K562 (cell line): ENCODE data around the gene PCDHB14. TPM values are rescaled to one million over a fixed set of nuclear protein-coding genes. Genes with fewer than 3 reads are reported as not detected.

Experiments used
- ATAC-seq: fragments of 200-7000 bp; cut with Tn5 transposase; 3 replicates; pipeline ENCODE4 v1.9.1; 2020; ENCODE audit warnings: moderate library complexity
- BruUV-seq: library from RNA; stranded (reverse); fragments of 400-500 nt; replicated peaks from 2 replicates; lab custom pipeline; 2021; lab: Mats Ljungman, UMichigan
- CTCF ChIA-PET: fragments of 300-600 bp; formaldehyde crosslinking; extraction: SDS; loops from one replicate; lab custom pipeline; 2021; ENCODE audit warnings: low intra/inter-chr PET ratio; lab: Yijun Ruan, JAX
- POLR2A ChIA-PET: fragments of 300-600, 350-650 bp; sonication (Branson Sonifier 250); formaldehyde crosslinking; extraction: SDS; loops from one replicate; lab custom pipeline; 2021; ENCODE audit warnings: antibody characterized with exemption, inconsistent platforms; lab: Yijun Ruan, JAX
- DNase-seq, 4 experiments: peaks; one replicate each; pipeline versions ENCODE4 v3.0.0 to v3.0.0-alpha.2; 2011 to 2018; ENCODE audit warnings: low spot score in 3 of 4, mixed read lengths in 3 of 4; ENCODE audit errors: extremely low read depth in 1 of 4
- FAIRE-seq: peaks from 2 replicates; lab custom pipeline; 2011; peaks lifted over from hg19 to GRCh38; lab: Jason Lieb, UNC
- H2AFZ ChIP-seq: 2 replicates; pipeline ENCODE4 v1.6.0; 2011; ENCODE audit warnings: low read depth, low read length, control low read depth, inconsistent platforms
- H3K27ac ChIP-seq: fragments of 200-600 bp; 3 replicates; pipeline ENCODE4 v1.8.0; 2011; ENCODE audit warnings: low read depth, mild to moderate bottlenecking, control low read depth, inconsistent platforms, low read length, moderate library complexity, mixed read lengths; ENCODE audit errors: extremely low read depth
- H3K27me3 ChIP-seq, 2 experiments: fragments of 300-600 bp in 1 of 2; 2 replicates in 1 of 2; 3 replicates in 1 of 2; pipeline versions ENCODE4 v1.6.0 to v1.8.0; 2011; ENCODE audit warnings: inconsistent platforms in 2 of 2, low read length in 2 of 2, mild to moderate bottlenecking in 1 of 2, mixed read lengths in 1 of 2, moderate library complexity in 1 of 2; ENCODE audit not compliant: control insufficient read depth in 2 of 2, insufficient read depth in 2 of 2
- H3K36me3 ChIP-seq: fragments of 300-600 bp; 3 replicates; pipeline ENCODE4 v1.8.0; 2011; ENCODE audit warnings: mild to moderate bottlenecking, low read length, inconsistent platforms; ENCODE audit not compliant: control insufficient read depth, insufficient read depth
- H3K4me1 ChIP-seq, 2 experiments: fragments of 200-600 bp in 1 of 2; replicated peaks in 1 of 2; 2 replicates in 1 of 2; 3 replicates in 1 of 2; pipeline versions ENCODE4 v1.5.1 to v1.8.0; 2011; ENCODE audit warnings: inconsistent platforms in 2 of 2, low read length in 2 of 2, mild to moderate bottlenecking in 1 of 2, mixed read lengths in 1 of 2, moderate library complexity in 1 of 2; ENCODE audit not compliant: control insufficient read depth in 2 of 2, insufficient read depth in 2 of 2
- H3K4me2 ChIP-seq: 2 replicates; pipeline ENCODE4 v1.6.1; 2011; ENCODE audit warnings: low read length, control low read depth, inconsistent platforms, mixed read lengths; ENCODE audit not compliant: insufficient read depth
- H3K4me3 ChIP-seq: fragments of 200-600 bp; sonication (generic), shearing (Covaris generic); 2 replicates; pipeline ENCODE4 v1.5.1; 2016; ENCODE audit warnings: control low read depth, inconsistent platforms
- H3K79me2 ChIP-seq: fragments of 200-600 bp; 3 replicates; pipeline ENCODE4 v1.8.0; 2011; ENCODE audit warnings: low read length, inconsistent platforms; ENCODE audit not compliant: control insufficient read depth, insufficient read depth
- H3K9ac ChIP-seq, 2 experiments: 2 replicates each; pipeline versions ENCODE4 v1.6.0 to v1.6.1; 2011; ENCODE audit warnings: low read depth in 2 of 2, low read length in 2 of 2, control low read depth in 1 of 2, inconsistent platforms in 1 of 2, mild to moderate bottlenecking in 1 of 2, mixed read lengths in 1 of 2; ENCODE audit not compliant: insufficient read depth in 1 of 2
- H3K9me1 ChIP-seq: one replicate; pipeline ENCODE4 v1.6.0; 2011; ENCODE audit warnings: inconsistent platforms, mild to moderate bottlenecking, low read length, moderate library complexity; ENCODE audit not compliant: control insufficient read depth, insufficient read depth
- H3K9me3 ChIP-seq: replicated peaks from 2 replicates; pipeline ENCODE4 v1.5.1; 2011; ENCODE audit warnings: low read depth, low read length, inconsistent platforms; ENCODE audit not compliant: control insufficient read depth, insufficient read depth
- H4K20me1 ChIP-seq: replicated peaks from 2 replicates; pipeline ENCODE4 v1.6.1; 2011; ENCODE audit warnings: low read length, inconsistent platforms, mixed read lengths; ENCODE audit not compliant: control insufficient read depth, insufficient read depth
- KAT7 ChIP-seq: sonication (generic); formaldehyde crosslinking; IDR thresholded peaks from 2 replicates; pipeline ENCODE4 v1.8.0; 2022; ENCODE audit warnings: missing genetic modification reagents, mild to moderate bottlenecking, borderline replicate concordance
- MAFK ChIP-seq: IDR thresholded peaks from 2 replicates; pipeline ENCODE4 v1.6.1; 2011; ENCODE audit warnings: low read length, improper control_type of control experiment
- NFE2L1 ChIP-seq: fragments of 450-650 bp; IDR thresholded peaks from 2 replicates; pipeline ENCODE4 v1.6.1; 2016; ENCODE audit warnings: missing genetic modification characterization, low read depth, mild to moderate bottlenecking, missing compliant biosample characterization, moderate library complexity, borderline replicate concordance
- PML ChIP-seq: IDR thresholded peaks from 2 replicates; pipeline ENCODE4 v1.6.1; 2012; ENCODE audit warnings: low read length, inconsistent platforms
- WGBS: fragments of 100-300 bp; shearing (Covaris generic); methylation state at CpG from one replicate; pipeline ENCODE4 v1.1.6; 2016; ENCODE audit warnings: low coverage, mixed read lengths; ENCODE audit not compliant: insufficient coverage; ENCODE audit errors: missing lambda C conversion rate; 5-methylcytosine and 5-hydroxymethylcytosine counted together
- in situ Hi-C: fragments of 300-500 bp; cut with MboI; formaldehyde crosslinking; loops from 4 replicates; pipeline ENCODE4 v1.15.0; 2018; ENCODE audit warnings: inconsistent platforms, mixed read lengths
- intact Hi-C: fragments of 100-400 bp; cut with micrococcal nuclease; formaldehyde crosslinking; loops from 2 replicates; pipeline ENCODE4 v1.14.2; 2022
- polyA plus RNA-seq, 8 experiments: library from polyadenylated mRNA; depleted of rRNA in 4 of 8; stranded (reverse) in 5 of 8; unstranded in 3 of 8; fragments of >200 nt; fragmentation: Nextera tagmentation in 2 of 8; fragmentation: Illumina TruSeq in 1 of 8; extraction: Ambion mirVana in 2 of 8; extraction: Trizol in 1 of 8; gene quantifications; 2 replicates each; pipeline versions ENCODE4 v1.2.1 to v1.2.3, GENCODE V29; 2011 to 2014; ENCODE audit warnings: inconsistent platforms in 1 of 8, missing spikeins in 1 of 8
- total RNA-seq, 7 experiments: library from RNA; depleted of rRNA in 6 of 7; stranded (reverse); fragments of >200 nt in 6 of 7; fragmentation: Illumina TruSeq in 2 of 7; extraction: Trizol in 2 of 7; gene quantifications; 2 replicates each; pipeline versions ENCODE4 v1.2.1 to v1.2.3, GENCODE V29; 2011 to 2021; ENCODE audit warnings: low replicate concordance in 1 of 7
- TF ChIP-seq, protein P1 (sequence below), 2 experiments: IDR thresholded peaks; 2 replicates each; pipeline ENCODE4 v1.6.1; 2011; ENCODE audit warnings: borderline replicate concordance in 1 of 2, control low read depth in 1 of 2, low read depth in 1 of 2, low read length in 1 of 2, mild to moderate bottlenecking in 1 of 2, mixed read lengths in 1 of 2, moderate library complexity in 1 of 2; ENCODE audit not compliant: insufficient read depth in 1 of 2, insufficient read length in 1 of 2, poor library complexity in 1 of 2, severe bottlenecking in 1 of 2; ENCODE audit errors: extremely low read depth in 1 of 2
- TF ChIP-seq, protein P2 (sequence below): sonication (generic); formaldehyde crosslinking; IDR thresholded peaks from 2 replicates; pipeline ENCODE4 v1.8.0; 2022; ENCODE audit warnings: mild to moderate bottlenecking, missing genetic modification reagents
- TF ChIP-seq, protein P3 (sequence below), 3 experiments: IDR thresholded peaks in 2 of 3; conservative IDR thresholded peaks in 1 of 3; 2 replicates each; pipeline ENCODE4 v1.5.1; 2011 to 2012; ENCODE audit warnings: low read length in 3 of 3, mild to moderate bottlenecking in 3 of 3, control low read depth in 2 of 3, improper control_type of control experiment in 1 of 3, inconsistent platforms in 1 of 3, low read depth in 1 of 3, mixed read lengths in 1 of 3, moderate library complexity in 1 of 3; ENCODE audit not compliant: insufficient read depth in 2 of 3

The PCDHB14 gene
- total and polyA plus RNA-seq, 9 of the 15 experiments (the other 6 are each of a cell fraction or from before 2014, with no cell fraction given) = not detected

DNA sequence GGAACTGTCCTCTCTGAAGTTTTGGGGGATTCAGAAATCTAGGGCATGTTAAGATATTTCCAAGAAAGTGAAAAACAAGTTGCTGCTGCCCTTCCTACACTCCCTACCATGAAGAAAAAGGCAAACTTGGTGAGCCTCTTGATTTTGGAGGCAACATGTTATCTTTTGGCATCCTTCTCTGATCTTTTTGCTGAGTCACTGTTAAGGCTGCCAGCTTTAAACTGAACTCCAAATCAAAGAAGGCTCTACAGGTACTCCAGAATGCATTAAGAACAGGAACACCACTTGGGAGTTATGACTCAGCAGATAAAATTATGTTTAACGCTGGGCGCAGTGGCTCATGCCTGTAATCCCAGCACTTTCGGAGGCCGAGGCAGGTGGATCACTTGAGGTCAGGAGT, 46.1 kb downstream of the PCDHB14 start (continued):
- TF ChIP-seq, protein P1, sequence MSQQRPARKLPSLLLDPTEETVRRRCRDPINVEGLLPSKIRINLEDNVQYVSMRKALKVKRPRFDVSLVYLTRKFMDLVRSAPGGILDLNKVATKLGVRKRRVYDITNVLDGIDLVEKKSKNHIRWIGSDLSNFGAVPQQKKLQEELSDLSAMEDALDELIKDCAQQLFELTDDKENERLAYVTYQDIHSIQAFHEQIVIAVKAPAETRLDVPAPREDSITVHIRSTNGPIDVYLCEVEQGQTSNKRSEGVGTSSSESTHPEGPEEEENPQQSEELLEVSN (IDR thresholded peaks at IDR 0.05; ENCODE audit: borderline replicate concordance in 1 of 2, extremely low read depth in 1 of 2, insufficient read depth in 1 of 2, insufficient read length in 1 of 2, low read depth in 1 of 2, low read length in 1 of 2, poor library complexity in 1 of 2, severe bottlenecking in 1 of 2) = no peak
- TF ChIP-seq KAT7 (CRISPR knock-in tag) = no peak
- TF ChIP-seq MAFK = peak; percentile 56; the same call in 1 of the 2 replicates
- TF ChIP-seq, protein P2, sequence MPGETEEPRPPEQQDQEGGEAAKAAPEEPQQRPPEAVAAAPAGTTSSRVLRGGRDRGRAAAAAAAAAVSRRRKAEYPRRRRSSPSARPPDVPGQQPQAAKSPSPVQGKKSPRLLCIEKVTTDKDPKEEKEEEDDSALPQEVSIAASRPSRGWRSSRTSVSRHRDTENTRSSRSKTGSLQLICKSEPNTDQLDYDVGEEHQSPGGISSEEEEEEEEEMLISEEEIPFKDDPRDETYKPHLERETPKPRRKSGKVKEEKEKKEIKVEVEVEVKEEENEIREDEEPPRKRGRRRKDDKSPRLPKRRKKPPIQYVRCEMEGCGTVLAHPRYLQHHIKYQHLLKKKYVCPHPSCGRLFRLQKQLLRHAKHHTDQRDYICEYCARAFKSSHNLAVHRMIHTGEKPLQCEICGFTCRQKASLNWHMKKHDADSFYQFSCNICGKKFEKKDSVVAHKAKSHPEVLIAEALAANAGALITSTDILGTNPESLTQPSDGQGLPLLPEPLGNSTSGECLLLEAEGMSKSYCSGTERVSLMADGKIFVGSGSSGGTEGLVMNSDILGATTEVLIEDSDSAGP (CRISPR knock-in tag) = no peak
- TF ChIP-seq PML = no peak
- peak; percentile 60; the same call in 1 of the 2 replicates for TF ChIP-seq NFE2L1 (tag)

DNA sequence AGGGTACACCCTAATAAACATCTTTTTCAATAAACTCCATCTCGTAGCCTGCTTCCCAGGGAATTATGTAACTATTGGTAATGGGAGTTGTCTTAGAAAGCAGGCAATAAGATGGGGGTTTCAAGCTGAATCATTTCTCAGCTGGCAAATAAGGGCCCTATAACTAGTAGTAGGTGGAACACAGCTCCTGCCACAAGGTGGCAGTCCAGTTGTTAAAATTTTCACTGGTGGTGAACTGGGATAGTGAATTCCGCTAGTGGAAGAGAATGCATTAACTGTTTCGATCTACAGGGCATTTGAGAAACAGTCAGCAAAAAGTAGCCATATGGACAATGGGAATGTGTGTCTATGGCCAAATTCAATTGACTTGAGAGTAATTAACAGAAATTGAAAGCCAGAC, 49.8 kb downstream of the PCDHB14 start:
- Histone ChIP-seq H2AFZ (no peak overlapping the region), H3K27ac (no peak overlapping the region), H4K20me1 (no peaks in the 10 kb centered on the region), H3K27me3 (no peaks in the 10 kb centered on the region), H3K9me3 (no peaks in the 10 kb centered on the region), H3K4me3 (no peak overlapping the region), H3K4me2 (no peak overlapping the region), H3K4me1 (no peaks in the 10 kb centered on the region), H3K9me1 (no peaks in the 10 kb centered on the region), H3K79me2 (no peaks in the 10 kb centered on the region), H3K36me3 (no peaks in the 10 kb centered on the region), H3K9ac (no peak overlapping the region)
- WGBS = 0% methylated on average over 3 of the region's 3 CpGs
- FAIRE-seq (no peak), ATAC-seq (peak; percentile 49; the same call in 1 of the 3 replicates), DNase-seq (peak in 2 of 4 experiments; percentile 8 to 11)
- POLR2A ChIA-PET = no interaction called here
- in situ Hi-C loops = no loop called here
- CTCF ChIA-PET = no interaction called here
- intact Hi-C loops = no loop called here
- BruUV-seq = no TSS peak
- TF ChIP-seq, protein P3, sequence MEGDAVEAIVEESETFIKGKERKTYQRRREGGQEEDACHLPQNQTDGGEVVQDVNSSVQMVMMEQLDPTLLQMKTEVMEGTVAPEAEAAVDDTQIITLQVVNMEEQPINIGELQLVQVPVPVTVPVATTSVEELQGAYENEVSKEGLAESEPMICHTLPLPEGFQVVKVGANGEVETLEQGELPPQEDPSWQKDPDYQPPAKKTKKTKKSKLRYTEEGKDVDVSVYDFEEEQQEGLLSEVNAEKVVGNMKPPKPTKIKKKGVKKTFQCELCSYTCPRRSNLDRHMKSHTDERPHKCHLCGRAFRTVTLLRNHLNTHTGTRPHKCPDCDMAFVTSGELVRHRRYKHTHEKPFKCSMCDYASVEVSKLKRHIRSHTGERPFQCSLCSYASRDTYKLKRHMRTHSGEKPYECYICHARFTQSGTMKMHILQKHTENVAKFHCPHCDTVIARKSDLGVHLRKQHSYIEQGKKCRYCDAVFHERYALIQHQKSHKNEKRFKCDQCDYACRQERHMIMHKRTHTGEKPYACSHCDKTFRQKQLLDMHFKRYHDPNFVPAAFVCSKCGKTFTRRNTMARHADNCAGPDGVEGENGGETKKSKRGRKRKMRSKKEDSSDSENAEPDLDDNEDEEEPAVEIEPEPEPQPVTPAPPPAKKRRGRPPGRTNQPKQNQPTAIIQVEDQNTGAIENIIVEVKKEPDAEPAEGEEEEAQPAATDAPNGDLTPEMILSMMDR (IDR thresholded peaks at IDR 0.05 in 2 of 3, conservative IDR thresholded peaks at IDR 0.05 in 1 of 3; ENCODE audit: insufficient read depth in 2 of 3, low read depth in 1 of 3, low read length in 3 of 3) = peak; percentile 30 to 43 (median 31); a peak in 3 of 6 replicates
